GM19193 (cell line): ENCODE results near the gene IGSF6.

Experiments
- POLR2A ChIP-seq: IDR thresholded peaks from 4 replicates; pipeline ENCODE4 v1.6.1; 2011; ENCODE audit not compliant: insufficient read depth, insufficient read length; ENCODE audit errors: extremely low read depth

Gene IGSF6

DNA sequence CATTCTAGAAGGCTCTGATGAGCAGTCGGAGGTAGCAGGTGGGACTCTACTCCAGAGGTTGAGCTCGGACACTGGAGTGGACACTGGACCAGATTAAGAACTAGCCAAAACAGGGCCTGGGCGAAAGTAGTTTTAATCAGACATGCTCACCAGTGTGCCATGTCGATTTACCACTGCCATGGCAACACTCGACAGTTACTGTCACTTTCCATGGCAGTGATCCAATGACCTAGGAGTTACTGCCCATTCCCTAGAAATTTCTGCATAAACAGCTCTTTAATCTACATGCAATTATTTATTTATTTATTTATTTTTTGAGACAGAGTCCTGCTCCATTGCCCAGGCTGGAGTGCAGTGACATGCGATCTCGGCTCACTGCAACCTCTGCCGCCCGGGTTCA is 60.2 kb downstream of the IGSF6 start:
- no peak for TF ChIP-seq POLR2A

DNA sequence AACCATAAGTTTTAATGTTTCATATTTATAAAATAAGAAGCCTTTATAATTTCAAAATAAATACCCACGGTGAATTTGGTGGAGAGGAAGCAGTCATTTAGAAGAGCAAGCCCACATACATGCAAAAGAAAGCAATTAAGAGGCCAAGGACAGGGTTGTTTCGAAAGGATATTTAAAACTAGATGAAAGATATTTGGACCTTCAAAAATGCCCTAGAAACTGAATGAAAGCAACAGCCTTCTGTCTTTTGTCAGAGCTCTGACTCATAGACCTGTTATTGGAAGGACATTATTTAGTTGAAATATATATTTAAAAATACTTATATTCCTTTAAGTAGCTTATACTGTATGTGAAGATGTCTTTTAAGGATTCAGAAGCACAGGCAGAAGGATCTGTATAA is 61.6 kb downstream of the IGSF6 start:
- no peak for TF ChIP-seq POLR2A

DNA sequence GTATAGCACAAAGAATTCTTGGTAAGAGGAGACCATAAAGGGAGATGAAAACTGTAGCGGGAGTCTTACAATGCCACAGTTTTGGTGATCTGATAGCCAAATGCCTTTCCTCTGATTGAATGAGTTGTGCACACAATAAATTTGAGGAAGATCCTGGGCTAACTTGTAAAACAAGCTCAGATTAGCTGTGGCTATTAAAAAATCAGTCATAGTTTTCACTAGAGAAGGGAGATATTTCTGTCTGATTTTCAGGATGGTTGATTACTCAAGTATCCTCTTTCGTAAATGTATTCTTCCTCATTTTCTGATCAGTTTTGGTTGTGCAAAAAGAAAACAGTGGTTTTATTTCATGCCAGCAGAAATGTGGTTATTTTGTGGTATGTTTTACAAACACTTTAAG is 62.1 kb downstream of the IGSF6 start:
- TF ChIP-seq POLR2A, result no peak

DNA sequence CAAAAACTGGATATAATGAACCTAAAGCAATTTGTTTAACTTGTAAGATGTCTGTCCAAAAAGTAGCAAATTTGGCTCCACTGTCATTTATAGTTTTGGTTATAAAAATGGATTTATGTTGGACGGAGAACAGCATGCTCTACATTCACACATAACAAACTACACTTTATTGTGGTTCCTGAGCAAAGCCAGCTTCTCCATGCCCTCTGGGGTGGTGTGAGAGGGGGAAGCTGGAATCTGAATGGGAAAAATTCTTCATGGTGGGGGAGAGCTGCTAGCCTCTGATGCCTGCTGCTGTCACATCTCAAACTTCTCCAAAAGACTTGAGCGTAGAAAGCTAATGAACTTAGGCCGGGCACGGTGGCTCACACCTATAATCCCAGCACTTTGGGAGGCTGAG is 62.9 kb downstream of the IGSF6 start:
- no peak for TF ChIP-seq POLR2A
